H1 (cell line): Measurements from ENCODE around the gene CD48. TPM values are rescaled to one million over a fixed set of nuclear protein-coding genes. Genes with fewer than 3 reads are reported as not detected.

Source experiments
- CTCF ChIA-PET: fragments of 300-600 bp; sonication (Branson Sonifier 250); formaldehyde crosslinking; loops from one replicate; lab custom pipeline; 2021; ENCODE audit not compliant: partially characterized antibody; lab: Charles Lee
- POLR2A ChIA-PET: fragments of 300-600 bp; sonication (Branson Sonifier 250); formaldehyde crosslinking; loops from one replicate; lab custom pipeline; 2021; ENCODE audit warnings: inconsistent platforms; ENCODE audit not compliant: partially characterized antibody; lab: Charles Lee
- DNase-seq, 2 experiments: peaks; one replicate each; pipeline versions ENCODE4 v3.0.0 to v3.0.0-alpha.2; 2010 to 2022; ENCODE audit warnings: low spot score in 2 of 2, low read depth in 1 of 2, mixed read lengths in 1 of 2
- FAIRE-seq: peaks from 2 replicates; lab custom pipeline; 2011; peaks lifted over from hg19 to GRCh38; lab: Jason Lieb, UNC
- H2AFZ ChIP-seq: 2 replicates; pipeline ENCODE4 v1.8.1; 2012; ENCODE audit warnings: low read length, inconsistent platforms
- H2AK5ac ChIP-seq: 2 replicates; pipeline ENCODE4 v1.6.1; 2013; ENCODE audit warnings: low read depth, low read length
- H2BK120ac ChIP-seq: replicated peaks from 2 replicates; pipeline ENCODE3; 2013; ENCODE audit warnings: low read depth, low read length, inconsistent platforms
- H2BK12ac ChIP-seq: 2 replicates; pipeline ENCODE4 v1.6.1; 2013; ENCODE audit warnings: low read depth, low read length
- H2BK15ac ChIP-seq: 2 replicates; pipeline ENCODE4 v1.6.1; 2013; ENCODE audit warnings: low read length
- H2BK20ac ChIP-seq: 2 replicates; pipeline ENCODE4 v1.6.1; 2013; ENCODE audit warnings: low read length
- H2BK5ac ChIP-seq: 2 replicates; pipeline ENCODE4 v1.6.1; 2013; ENCODE audit warnings: low read depth, low read length
- H3K14ac ChIP-seq: 2 replicates; pipeline ENCODE4 v1.6.1; 2013; ENCODE audit warnings: inconsistent platforms; ENCODE audit not compliant: insufficient read length
- H3K18ac ChIP-seq: 2 replicates; pipeline ENCODE4 v1.6.1; 2013; ENCODE audit warnings: low read length; ENCODE audit errors: extremely low read depth
- H3K23ac ChIP-seq: 2 replicates; pipeline ENCODE4 v1.6.1; 2013; ENCODE audit warnings: inconsistent platforms; ENCODE audit not compliant: insufficient read length
- H3K23me2 ChIP-seq: 2 replicates; pipeline ENCODE4 v1.6.1; 2013; ENCODE audit warnings: low read depth, low read length
- H3K27ac ChIP-seq: 2 replicates; pipeline ENCODE4 v1.6.1; 2011; ENCODE audit warnings: low read depth, low read length, inconsistent platforms
- H3K27me3 ChIP-seq, 4 experiments: replicated peaks in 1 of 4; 1 replicate in 1 of 4; 2 replicates in 3 of 4; pipeline versions ENCODE4 v1.6.1 to v1.8.1; 2011 to 2013; ENCODE audit warnings: low read length in 3 of 4, mild to moderate bottlenecking in 3 of 4, inconsistent platforms in 2 of 4, mixed read lengths in 2 of 4, moderate library complexity in 1 of 4; ENCODE audit not compliant: control insufficient read depth in 3 of 4, insufficient read depth in 3 of 4; ENCODE audit errors: extremely low read depth in 1 of 4
- H3K36me3 ChIP-seq, 4 experiments: 2 replicates each; pipeline versions ENCODE4 v1.6.1 to v1.8.1; 2011 to 2013; ENCODE audit warnings: mild to moderate bottlenecking in 4 of 4, low read length in 3 of 4, moderate library complexity in 2 of 4, control low read depth in 1 of 4, inconsistent platforms in 1 of 4; ENCODE audit not compliant: insufficient read depth in 4 of 4, control insufficient read depth in 2 of 4
- H3K4ac ChIP-seq: replicated peaks from 2 replicates; pipeline ENCODE3; 2013; ENCODE audit warnings: low read length, low read depth, mixed read lengths, inconsistent platforms; ENCODE audit not compliant: insufficient read length
- H3K4me1 ChIP-seq, 4 experiments: replicated peaks in 1 of 4; 1 replicate in 1 of 4; 2 replicates in 3 of 4; pipeline versions ENCODE4 v1.6.1 to v1.8.1; 2011 to 2013; ENCODE audit warnings: low read length in 3 of 4, inconsistent platforms in 2 of 4, mixed read lengths in 1 of 4; ENCODE audit not compliant: insufficient read depth in 4 of 4, control insufficient read depth in 3 of 4
- H3K4me2 ChIP-seq, 2 experiments: 2 replicates each; pipeline versions ENCODE4 v1.6.1 to v1.8.1; 2011 to 2013; ENCODE audit warnings: low read depth in 2 of 2, low read length in 2 of 2, control low read depth in 1 of 2, inconsistent platforms in 1 of 2, mild to moderate bottlenecking in 1 of 2; ENCODE audit not compliant: insufficient read depth in 1 of 2
- H3K4me3 ChIP-seq, 4 experiments: fragments of 200-600, 300-600 bp in 1 of 4; sonication (generic), shearing (Covaris generic), sonication (Bioruptor Twin) in 1 of 4; 2 replicates each; pipeline versions ENCODE4 v1.5.1 to v1.8.1; 2011 to 2016; ENCODE audit warnings: low read length in 4 of 4, low read depth in 3 of 4, control low read depth in 2 of 4, inconsistent platforms in 2 of 4, mild to moderate bottlenecking in 2 of 4, mixed read lengths in 1 of 4, moderate library complexity in 1 of 4; ENCODE audit not compliant: insufficient read depth in 2 of 4; ENCODE audit errors: extremely low read depth in 1 of 4
- H3K56ac ChIP-seq: replicated peaks from 2 replicates; pipeline ENCODE3; 2013; ENCODE audit warnings: low read depth, mild to moderate bottlenecking, mixed read lengths, low read length, inconsistent platforms; ENCODE audit not compliant: insufficient read length
- H3K79me1 ChIP-seq: 2 replicates; pipeline ENCODE4 v1.6.1; 2013; ENCODE audit warnings: low read depth, low read length, control low read depth
- H3K79me2 ChIP-seq, 2 experiments: 2 replicates each; pipeline versions ENCODE4 v1.6.1 to v1.8.1; 2012 to 2013; ENCODE audit warnings: low read length in 2 of 2, mild to moderate bottlenecking in 2 of 2, inconsistent platforms in 1 of 2; ENCODE audit not compliant: insufficient read depth in 2 of 2, control insufficient read depth in 1 of 2
- H3K9ac ChIP-seq, 4 experiments: replicated peaks in 1 of 4; 1 replicate in 1 of 4; 2 replicates in 3 of 4; pipeline versions ENCODE4 v1.6.1 to v1.8.1; 2011 to 2013; ENCODE audit warnings: low read depth in 3 of 4, low read length in 3 of 4, control low read depth in 2 of 4, mild to moderate bottlenecking in 2 of 4, moderate library complexity in 2 of 4, inconsistent platforms in 1 of 4; ENCODE audit errors: extremely low read depth in 1 of 4
- H3K9me3 ChIP-seq, 2 experiments: 2 replicates each; pipeline versions ENCODE4 v1.6.1 to v1.8.1; 2012 to 2013; ENCODE audit warnings: mild to moderate bottlenecking in 2 of 2, moderate library complexity in 2 of 2, control low read depth in 1 of 2, inconsistent platforms in 1 of 2, low read depth in 1 of 2, low read length in 1 of 2, mixed read lengths in 1 of 2; ENCODE audit not compliant: insufficient read depth in 2 of 2
- H4K20me1 ChIP-seq, 2 experiments: replicated peaks in 1 of 2; 2 replicates each; pipeline versions ENCODE3 to v1.8.1; 2011 to 2013; ENCODE audit warnings: inconsistent platforms in 2 of 2, low read length in 2 of 2, mild to moderate bottlenecking in 1 of 2; ENCODE audit not compliant: insufficient read depth in 2 of 2, control insufficient read depth in 1 of 2
- H4K5ac ChIP-seq: 2 replicates; pipeline ENCODE4 v1.6.1; 2013; ENCODE audit warnings: low read length, low read depth, mixed read lengths, inconsistent platforms; ENCODE audit not compliant: insufficient read length
- H4K8ac ChIP-seq: 2 replicates; pipeline ENCODE4 v1.8.0; 2013; ENCODE audit warnings: mild to moderate bottlenecking, moderate library complexity, low read length, inconsistent platforms; ENCODE audit not compliant: insufficient read depth; ENCODE audit errors: extremely low read depth
- H4K91ac ChIP-seq: replicated peaks from 2 replicates; pipeline ENCODE3; 2013; ENCODE audit warnings: low read length, mixed read lengths, inconsistent platforms; ENCODE audit not compliant: insufficient read length
- CBX8 ChIP-seq: fragments of 300-800, 300-1000 bp; sonication (generic); IDR thresholded peaks from 2 replicates; pipeline ENCODE4 v1.7.1; 2016; ENCODE audit warnings: low read depth, low read length, borderline replicate concordance
- RNF2 ChIP-seq: fragments of 200-900, 300-1000 bp; sonication (generic); IDR thresholded peaks from 2 replicates; pipeline ENCODE4 v1.7.1; 2016; ENCODE audit warnings: borderline replicate concordance, low read depth, mild to moderate bottlenecking, antibody characterized with exemption, low read length; ENCODE audit not compliant: poor library complexity, severe bottlenecking; ENCODE audit errors: missing control alignments
- WGBS, 2 experiments: shearing (Covaris generic) in 1 of 2; methylation state at CpG; one replicate each; pipeline versions ENCODE4 v1.1.6 to v1.1.7; 2013 to 2015; ENCODE audit warnings: low lambda C conversion rate in 2 of 2, mixed read lengths in 2 of 2, inconsistent platforms in 1 of 2, low coverage in 1 of 2, missing lambda C conversion rate in 1 of 2; ENCODE audit not compliant: insufficient replicate concordance in 2 of 2, insufficient coverage in 1 of 2, insufficient read length in 1 of 2; ENCODE audit errors: extremely low coverage in 1 of 2, missing lambda C conversion rate in 1 of 2; 5-methylcytosine and 5-hydroxymethylcytosine counted together
- polyA plus RNA-seq, 7 experiments: library from polyadenylated mRNA; depleted of rRNA in 3 of 7; stranded (reverse) in 5 of 7; unstranded in 2 of 7; fragments of >200 nt in 5 of 7; fragments of 200-250 nt in 2 of 7; gene quantifications; 1 replicate in 5 of 7; 2 replicates in 1 of 7; 4 replicates in 1 of 7; pipeline versions ENCODE4 v1.2.1 to v1.2.3, GENCODE V29; 2011 to 2013; ENCODE audit warnings: missing spikeins in 2 of 7, mixed read lengths in 2 of 7
- total RNA-seq: library from RNA; stranded (reverse); fragmentation: NEBNext Ultra II Directional; extraction: Animal tissue kit (Norgen Biotek cat#: 25700); gene quantifications from 2 replicates; pipeline ENCODE4 v1.2.1, GENCODE V29; 2021

CD48 gene
- total and polyA plus RNA-seq, 2 of the 8 experiments (the other 6 are each of a cell fraction or from before 2014, with no cell fraction given) = 0.08 TPM; not detected in 1

- no peaks in the 10 kb centered on the region for H4K20me1 ChIP-seq
- no peak overlapping the region for H2BK5ac ChIP-seq
- no peak overlapping the region for H4K8ac ChIP-seq
- H3K14ac ChIP-seq = no peak overlapping the region
- no peak overlapping the region for H3K18ac ChIP-seq
- no peaks in the 10 kb centered on the region for H3K27me3 ChIP-seq
- H3K23ac ChIP-seq = no peak overlapping the region
- no peaks in the 10 kb centered on the region for H3K23me2 ChIP-seq
- H3K27ac ChIP-seq = no peak overlapping the region
- peaks cover 0 to 5% (median 0%) of the 10 kb centered on the region in 4 experiments; a peak in 2 of 7 replicates for H3K4me1 ChIP-seq
- no peak overlapping the region for H3K4ac ChIP-seq
- H3K4me3 ChIP-seq = no peak overlapping the region
- no peak overlapping the region for H3K4me2 ChIP-seq
- H2AK5ac ChIP-seq = no peak overlapping the region
- ChIA-PET CTCF (interaction anchor here (0.8 to 6.5 kb wide), 4 partner anchors 24 to 88 kb away, joined by 3 to 63 read pairs (median 6); no protein-coding TSS in a partner anchor), POLR2A (interaction anchor here (0.9 kb wide), 1 partner anchor 69 kb away, joined by 3 read pairs; no protein-coding TSS in a partner anchor)
- WGBS, 2 experiments = 86% methylated on average over 3 of the region's 3 CpGs; no CpG with 5 or more reads in 1 of the 2 experiments
- H2BK120ac ChIP-seq = no peak overlapping the region
- no peak overlapping the region for H2BK20ac ChIP-seq
- H4K5ac ChIP-seq = no peak overlapping the region
- no peak overlapping the region for H4K91ac ChIP-seq
- no peaks in the 10 kb centered on the region for H3K9me3 ChIP-seq
- H2AFZ ChIP-seq = no peak overlapping the region
- no peak for DNase-seq
- H2BK12ac ChIP-seq = no peak overlapping the region
- FAIRE-seq = no peak
- no peaks in the 10 kb centered on the region for H3K79me2 ChIP-seq
- no peaks in the 10 kb centered on the region for H3K79me1 ChIP-seq
- no peak overlapping the region for H3K56ac ChIP-seq
- H3K9ac ChIP-seq = no peak overlapping the region
- no peaks in the 10 kb centered on the region for H3K36me3 ChIP-seq
- H2BK15ac ChIP-seq = no peak overlapping the region
- TF ChIP-seq RNF2 (no peak), CBX8 (no peak)
These were observed 31.6 kb upstream of the CD48 start for GRCh38 chr1:160743266-160743665.
